Stimulated activated CD4-positive, alpha-beta T cell treated with anti-CD3 and anti-CD28 coated beads, Interleukin-12 subunit alpha, Interleukin-12 subunit beta, amount 100 ng/mL, for 4 hours (primary cell): ENCODE data around the gene DOCK1.

Source experiments
- DNase-seq: peaks from one replicate; pipeline ENCODE4 v3.0.0-alpha.2; 2020

DOCK1 gene

GRCh38 chr10:126956712-126957108, 51.5 kb downstream of the DOCK1 start:
- no peak for DNase-seq

- no peak for DNase-seq
Measured at GRCh38 chr10:126957111-126957510, 51.9 kb downstream of the DOCK1 start.

GRCh38 chr10:126959431-126959830, 54.2 kb downstream of the DOCK1 start:
- DNase-seq, result no peak

- no peak for DNase-seq
Measured at GRCh38 chr10:126959906-126960685, 54.9 kb downstream of the DOCK1 start.

GRCh38 chr10:126963354-126963753, 58.1 kb downstream of the DOCK1 start:
- no peak for DNase-seq

- no peak for DNase-seq
Measured at GRCh38 chr10:126964190-126964589, 59.0 kb downstream of the DOCK1 start.

GRCh38 chr10:126966938-126967337, 61.7 kb downstream of the DOCK1 start:
- no peak for DNase-seq

- DNase-seq, result no peak
Measured at GRCh38 chr10:126969310-126969709, 64.1 kb downstream of the DOCK1 start.

GRCh38 chr10:126972635-126973414, 67.6 kb downstream of the DOCK1 start:
- no peak for DNase-seq

- no peak for DNase-seq
Measured at GRCh38 chr10:126975221-126975620, 70.0 kb downstream of the DOCK1 start.

GRCh38 chr10:126977216-126977615, 72.0 kb downstream of the DOCK1 start:
- no peak for DNase-seq

- no peak for DNase-seq
Measured at GRCh38 chr10:126979311-126979710, 74.1 kb downstream of the DOCK1 start.

GRCh38 chr10:126993208-126993607, 88.0 kb downstream of the DOCK1 start:
- no peak for DNase-seq

GRCh38 chr10:126997801-126998590, 92.8 kb downstream of the DOCK1 start:
- DNase-seq, result no peak

GRCh38 chr10:127000598-127000997, 95.4 kb downstream of the DOCK1 start:
- no peak for DNase-seq

GRCh38 chr10:127003032-127003685, 97.9 kb downstream of the DOCK1 start:
- no peak for DNase-seq

- DNase-seq, result no peak
Measured at GRCh38 chr10:127006453-127006852, 101.2 kb downstream of the DOCK1 start.

GRCh38 chr10:127009366-127009765, 104.1 kb downstream of the DOCK1 start:
- DNase-seq, result no peak

- no peak for DNase-seq
Measured at GRCh38 chr10:127011174-127011573, 105.9 kb downstream of the DOCK1 start.

- DNase-seq, result no peak
Measured at GRCh38 chr10:127012071-127012768, 107.0 kb downstream of the DOCK1 start.

GRCh38 chr10:127012769-127013152, 107.5 kb downstream of the DOCK1 start:
- no peak for DNase-seq

GRCh38 chr10:127013211-127013656, 108.0 kb downstream of the DOCK1 start:
- no peak for DNase-seq
